Cardiac fibroblast (primary cell): ENCODE results near the gene MYL6B.
A peak's percentile ranks its signal among the peaks of the same experiment; 100 is the strongest.

ENCODE experiments used
- DNase-seq, 2 donors: peaks; one replicate each; pipeline versions ENCODE4 v3.0.0 to v3.0.0-alpha.2; 2010; ENCODE audit warnings: low read depth in 2 of 2
- H3K4me3 ChIP-seq, 2 donors: replicated peaks in 1 of 2; 1 replicate in 1 of 2; 2 replicates in 1 of 2; pipeline ENCODE4 v1.5.1; 2011; ENCODE audit warnings: low read depth in 2 of 2, low read length in 2 of 2, mild to moderate bottlenecking in 2 of 2, moderate library complexity in 1 of 2
- TF ChIP-seq, protein P1 (sequence below): IDR thresholded peaks from one replicate; pipeline ENCODE4 v1.5.1; 2011; ENCODE audit warnings: low read depth, mild to moderate bottlenecking, low read length, inconsistent platforms

Gene MYL6B

DNA sequence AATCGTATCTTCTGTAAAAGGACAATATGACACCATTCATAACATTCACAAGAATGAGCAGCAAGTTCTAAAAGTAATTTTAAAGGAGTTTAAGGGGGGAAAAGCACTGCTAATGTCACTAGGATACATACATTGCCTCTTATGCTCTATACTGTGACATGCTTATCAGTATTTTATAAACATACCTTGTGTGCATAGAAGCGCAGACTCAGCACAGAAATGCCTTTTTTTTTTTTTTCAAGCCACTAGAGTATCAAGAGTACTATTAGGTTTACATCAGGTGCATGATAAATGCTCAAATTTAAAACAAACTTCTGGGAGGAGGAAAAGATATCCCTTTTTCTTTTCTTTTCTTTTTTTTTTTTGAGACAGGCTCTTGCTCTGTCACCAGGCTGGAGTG lies 50.5 kb downstream of the MYL6B start:
- TF ChIP-seq, protein P1, sequence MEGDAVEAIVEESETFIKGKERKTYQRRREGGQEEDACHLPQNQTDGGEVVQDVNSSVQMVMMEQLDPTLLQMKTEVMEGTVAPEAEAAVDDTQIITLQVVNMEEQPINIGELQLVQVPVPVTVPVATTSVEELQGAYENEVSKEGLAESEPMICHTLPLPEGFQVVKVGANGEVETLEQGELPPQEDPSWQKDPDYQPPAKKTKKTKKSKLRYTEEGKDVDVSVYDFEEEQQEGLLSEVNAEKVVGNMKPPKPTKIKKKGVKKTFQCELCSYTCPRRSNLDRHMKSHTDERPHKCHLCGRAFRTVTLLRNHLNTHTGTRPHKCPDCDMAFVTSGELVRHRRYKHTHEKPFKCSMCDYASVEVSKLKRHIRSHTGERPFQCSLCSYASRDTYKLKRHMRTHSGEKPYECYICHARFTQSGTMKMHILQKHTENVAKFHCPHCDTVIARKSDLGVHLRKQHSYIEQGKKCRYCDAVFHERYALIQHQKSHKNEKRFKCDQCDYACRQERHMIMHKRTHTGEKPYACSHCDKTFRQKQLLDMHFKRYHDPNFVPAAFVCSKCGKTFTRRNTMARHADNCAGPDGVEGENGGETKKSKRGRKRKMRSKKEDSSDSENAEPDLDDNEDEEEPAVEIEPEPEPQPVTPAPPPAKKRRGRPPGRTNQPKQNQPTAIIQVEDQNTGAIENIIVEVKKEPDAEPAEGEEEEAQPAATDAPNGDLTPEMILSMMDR, result no peak
- H3K4me3 ChIP-seq, result no peak overlapping the region

DNA sequence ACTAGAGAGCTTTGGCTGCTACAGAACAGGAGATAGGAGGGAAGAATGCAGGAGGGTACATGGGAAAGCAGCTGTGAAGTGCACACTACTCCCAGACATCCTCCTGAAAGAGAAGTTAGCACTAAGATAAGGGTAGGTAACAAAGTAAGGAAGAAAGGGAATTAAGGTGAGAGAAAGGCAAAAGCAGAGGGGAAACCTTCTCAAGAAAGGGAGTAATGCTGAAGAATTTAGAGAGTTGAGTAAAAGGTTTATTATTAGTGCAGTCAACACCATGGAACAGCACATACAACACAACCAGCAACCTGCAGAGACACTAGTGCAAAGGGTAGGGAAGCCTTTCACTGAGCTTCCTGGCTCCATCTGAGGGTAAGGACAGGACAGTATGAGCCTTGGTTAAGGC lies 51.9 kb downstream of the MYL6B start:
- no peak for DNase-seq
- TF ChIP-seq, protein P1, result no peak
- H3K4me3 ChIP-seq, result no peak overlapping the region

More for the DNA sequence above, 50.5 kb downstream of the MYL6B start:
- no peak for DNase-seq

DNA sequence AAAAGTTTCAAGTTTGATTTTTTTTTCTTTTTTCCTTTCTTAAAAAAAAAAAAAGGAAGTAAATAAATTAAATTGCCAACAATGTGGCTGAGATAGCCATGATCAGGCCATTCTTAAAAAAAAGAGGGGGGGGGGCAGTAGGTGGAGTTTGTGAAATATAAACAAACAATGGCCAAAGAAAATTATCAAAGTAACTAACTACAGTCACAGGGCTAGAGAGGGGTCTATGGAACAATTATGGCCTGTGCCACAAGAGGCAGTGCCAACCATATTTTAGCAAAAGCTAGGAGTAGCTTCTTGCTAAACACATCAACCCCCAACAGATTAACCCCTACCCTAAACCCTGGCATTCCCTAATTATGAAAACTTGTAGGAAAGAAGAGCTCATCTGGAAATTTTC lies 53.1 kb downstream of the MYL6B start:
- TF ChIP-seq, protein P1, result no peak
- no peak for DNase-seq
- no peak overlapping the region for H3K4me3 ChIP-seq

DNA sequence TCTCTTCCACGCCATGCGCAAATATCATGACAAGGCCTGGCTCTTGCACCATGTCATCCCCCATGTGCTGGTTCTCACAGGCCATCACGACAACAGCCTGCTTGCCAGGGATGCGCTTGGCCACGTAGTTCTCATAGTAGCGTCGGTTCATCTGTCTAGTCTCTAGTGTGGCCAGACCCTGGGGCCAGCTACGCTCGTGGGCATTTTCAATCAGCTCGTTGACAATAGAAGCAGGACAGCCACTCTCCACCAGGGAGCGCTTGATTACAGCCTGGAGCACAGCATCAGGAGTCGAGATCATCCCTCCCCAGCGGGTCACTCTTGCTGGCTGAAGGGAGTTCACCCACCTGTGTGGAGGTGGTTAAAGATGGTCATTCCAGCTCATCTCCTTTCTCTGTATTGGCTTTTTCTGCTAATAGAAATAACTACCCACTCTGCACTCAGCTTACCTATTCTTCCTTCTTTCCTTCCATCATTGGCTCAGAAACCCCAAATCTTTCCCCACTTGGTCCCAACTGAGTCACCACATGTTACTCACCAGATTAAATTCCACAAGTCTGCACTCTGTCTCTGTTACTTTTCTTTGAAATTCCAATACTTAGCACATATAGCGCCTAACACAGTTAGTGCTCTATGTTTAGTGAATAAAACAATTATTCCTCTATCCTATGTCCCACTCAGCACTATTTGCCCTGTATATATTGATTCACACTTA lies 54.2 kb downstream of the MYL6B start:
- TF ChIP-seq, protein P1, result peak; percentile 74
- peak; percentile 65 to 76 for DNase-seq
- H3K4me3 ChIP-seq, result no peak overlapping the region
